ENCODE measurements around the gene MSMP.

DNA sequence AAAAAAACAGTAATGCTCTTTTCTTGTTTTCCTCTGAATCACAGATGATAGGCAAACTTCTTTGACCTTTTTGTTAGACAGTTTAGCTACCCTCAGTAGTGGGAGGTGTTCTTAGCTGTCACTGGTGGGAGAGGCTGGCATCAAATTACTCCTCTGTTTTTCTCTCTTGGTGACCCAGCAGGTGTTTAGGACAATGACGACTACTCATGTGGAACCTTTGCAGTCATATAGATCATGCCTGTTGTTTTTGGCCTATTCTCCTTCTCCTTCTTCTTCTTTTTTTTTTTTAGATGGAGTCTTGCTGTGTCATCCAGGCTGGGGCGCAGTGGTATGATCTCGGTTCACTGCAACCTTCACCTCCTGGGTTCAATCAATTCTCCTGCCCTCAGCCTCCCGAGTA is 21.9 kb upstream of the MSMP start:
- TF ChIP-seq, protein P1, sequence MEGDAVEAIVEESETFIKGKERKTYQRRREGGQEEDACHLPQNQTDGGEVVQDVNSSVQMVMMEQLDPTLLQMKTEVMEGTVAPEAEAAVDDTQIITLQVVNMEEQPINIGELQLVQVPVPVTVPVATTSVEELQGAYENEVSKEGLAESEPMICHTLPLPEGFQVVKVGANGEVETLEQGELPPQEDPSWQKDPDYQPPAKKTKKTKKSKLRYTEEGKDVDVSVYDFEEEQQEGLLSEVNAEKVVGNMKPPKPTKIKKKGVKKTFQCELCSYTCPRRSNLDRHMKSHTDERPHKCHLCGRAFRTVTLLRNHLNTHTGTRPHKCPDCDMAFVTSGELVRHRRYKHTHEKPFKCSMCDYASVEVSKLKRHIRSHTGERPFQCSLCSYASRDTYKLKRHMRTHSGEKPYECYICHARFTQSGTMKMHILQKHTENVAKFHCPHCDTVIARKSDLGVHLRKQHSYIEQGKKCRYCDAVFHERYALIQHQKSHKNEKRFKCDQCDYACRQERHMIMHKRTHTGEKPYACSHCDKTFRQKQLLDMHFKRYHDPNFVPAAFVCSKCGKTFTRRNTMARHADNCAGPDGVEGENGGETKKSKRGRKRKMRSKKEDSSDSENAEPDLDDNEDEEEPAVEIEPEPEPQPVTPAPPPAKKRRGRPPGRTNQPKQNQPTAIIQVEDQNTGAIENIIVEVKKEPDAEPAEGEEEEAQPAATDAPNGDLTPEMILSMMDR (IDR thresholded peaks at IDR 0.05; ENCODE audit: extremely low read depth in 1 of 2, insufficient read depth in 1 of 2, low read depth in 1 of 2, low read length in 2 of 2) = no peak
- TF ChIP-seq POLR2AphosphoS5 (IDR thresholded peaks at IDR 0.05; ENCODE audit: insufficient read depth, low read depth, low read length) (no peak), EZH2 (IDR thresholded peaks at IDR 0.05; ENCODE audit: borderline replicate concordance, low read depth, low read length, severe bottlenecking) (no peak), POLR2A (IDR thresholded peaks at IDR 0.05; ENCODE audit: low read depth, low read length) (no peak), MYC (IDR thresholded peaks at IDR 0.05; ENCODE audit: low read depth, low read length) (no peak)
- TF ChIP-seq, protein P2, sequence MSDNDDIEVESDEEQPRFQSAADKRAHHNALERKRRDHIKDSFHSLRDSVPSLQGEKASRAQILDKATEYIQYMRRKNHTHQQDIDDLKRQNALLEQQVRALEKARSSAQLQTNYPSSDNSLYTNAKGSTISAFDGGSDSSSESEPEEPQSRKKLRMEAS (IDR thresholded peaks at IDR 0.05; ENCODE audit: insufficient read depth, insufficient read length) = no peak
